Astrocyte (in vitro differentiated cells and primary cell): ENCODE results near the gene LYST.

Experiments used
- EZH2 ChIP-seq: IDR thresholded peaks from 2 replicates; pipeline ENCODE4 v1.6.1; 2012; ENCODE audit warnings: mild to moderate bottlenecking, low read length, inconsistent platforms; ENCODE audit not compliant: insufficient read depth
- TF ChIP-seq, protein P1 (sequence below): IDR thresholded peaks from 2 replicates; pipeline ENCODE4 v1.5.1; 2011; ENCODE audit warnings: low read depth, mild to moderate bottlenecking, inconsistent platforms, low read length, moderate library complexity; ENCODE audit not compliant: insufficient read depth

DNA sequence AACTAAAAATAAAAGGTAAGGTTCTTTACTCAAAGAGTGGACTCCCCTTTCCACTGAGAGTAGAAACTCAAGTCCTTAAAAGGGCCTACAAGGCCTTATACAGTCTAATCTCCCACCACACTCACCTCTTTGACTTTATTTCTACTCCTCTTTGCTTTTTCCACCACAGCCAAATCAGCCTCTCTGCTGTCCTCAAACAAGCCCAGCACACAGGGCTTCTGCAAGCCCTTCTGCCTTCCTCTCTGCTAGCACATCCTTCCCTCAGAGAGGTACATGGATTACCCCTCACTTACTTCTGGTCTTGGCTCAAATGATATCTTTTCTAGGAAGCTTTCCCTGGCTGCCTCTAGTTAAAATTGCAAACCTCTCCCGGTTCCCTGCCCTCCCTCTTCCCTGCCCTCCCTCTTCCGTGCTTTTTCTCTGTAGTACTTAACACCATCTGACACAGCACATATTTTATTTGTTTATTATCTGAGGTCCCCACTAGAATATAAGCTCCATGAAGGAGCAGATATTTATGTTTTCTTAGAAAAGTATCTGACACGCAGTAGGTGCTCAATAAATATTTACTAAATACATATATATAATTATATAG is 1.7 kb downstream of the LYST start:
- TF ChIP-seq, protein P1, sequence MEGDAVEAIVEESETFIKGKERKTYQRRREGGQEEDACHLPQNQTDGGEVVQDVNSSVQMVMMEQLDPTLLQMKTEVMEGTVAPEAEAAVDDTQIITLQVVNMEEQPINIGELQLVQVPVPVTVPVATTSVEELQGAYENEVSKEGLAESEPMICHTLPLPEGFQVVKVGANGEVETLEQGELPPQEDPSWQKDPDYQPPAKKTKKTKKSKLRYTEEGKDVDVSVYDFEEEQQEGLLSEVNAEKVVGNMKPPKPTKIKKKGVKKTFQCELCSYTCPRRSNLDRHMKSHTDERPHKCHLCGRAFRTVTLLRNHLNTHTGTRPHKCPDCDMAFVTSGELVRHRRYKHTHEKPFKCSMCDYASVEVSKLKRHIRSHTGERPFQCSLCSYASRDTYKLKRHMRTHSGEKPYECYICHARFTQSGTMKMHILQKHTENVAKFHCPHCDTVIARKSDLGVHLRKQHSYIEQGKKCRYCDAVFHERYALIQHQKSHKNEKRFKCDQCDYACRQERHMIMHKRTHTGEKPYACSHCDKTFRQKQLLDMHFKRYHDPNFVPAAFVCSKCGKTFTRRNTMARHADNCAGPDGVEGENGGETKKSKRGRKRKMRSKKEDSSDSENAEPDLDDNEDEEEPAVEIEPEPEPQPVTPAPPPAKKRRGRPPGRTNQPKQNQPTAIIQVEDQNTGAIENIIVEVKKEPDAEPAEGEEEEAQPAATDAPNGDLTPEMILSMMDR = no peak
- no peak for TF ChIP-seq EZH2
